H1 (cell line): ENCODE results near the gene SLC43A3. TPM values are rescaled to one million over a fixed set of nuclear protein-coding genes. Genes with fewer than 3 reads are reported as not detected.

ENCODE experiments used
- CTCF ChIA-PET: fragments of 300-600 bp; sonication (Branson Sonifier 250); formaldehyde crosslinking; loops from one replicate; lab custom pipeline; 2021; ENCODE audit not compliant: partially characterized antibody; lab: Charles Lee
- POLR2A ChIA-PET: fragments of 300-600 bp; sonication (Branson Sonifier 250); formaldehyde crosslinking; loops from one replicate; lab custom pipeline; 2021; ENCODE audit warnings: inconsistent platforms; ENCODE audit not compliant: partially characterized antibody; lab: Charles Lee
- DNase-seq, 2 experiments: peaks; one replicate each; pipeline versions ENCODE4 v3.0.0 to v3.0.0-alpha.2; 2010 to 2022; ENCODE audit warnings: low spot score in 2 of 2, low read depth in 1 of 2, mixed read lengths in 1 of 2
- FAIRE-seq: peaks from 2 replicates; lab custom pipeline; 2011; peaks lifted over from hg19 to GRCh38; lab: Jason Lieb, UNC
- H2AFZ ChIP-seq: 2 replicates; pipeline ENCODE4 v1.8.1; 2012; ENCODE audit warnings: low read length, inconsistent platforms
- H2AK5ac ChIP-seq: 2 replicates; pipeline ENCODE4 v1.6.1; 2013; ENCODE audit warnings: low read depth, low read length
- H2BK120ac ChIP-seq: replicated peaks from 2 replicates; pipeline ENCODE3; 2013; ENCODE audit warnings: low read depth, low read length, inconsistent platforms
- H2BK12ac ChIP-seq: 2 replicates; pipeline ENCODE4 v1.6.1; 2013; ENCODE audit warnings: low read depth, low read length
- H2BK15ac ChIP-seq: 2 replicates; pipeline ENCODE4 v1.6.1; 2013; ENCODE audit warnings: low read length
- H2BK20ac ChIP-seq: 2 replicates; pipeline ENCODE4 v1.6.1; 2013; ENCODE audit warnings: low read length
- H2BK5ac ChIP-seq: 2 replicates; pipeline ENCODE4 v1.6.1; 2013; ENCODE audit warnings: low read depth, low read length
- H3K14ac ChIP-seq: 2 replicates; pipeline ENCODE4 v1.6.1; 2013; ENCODE audit warnings: inconsistent platforms; ENCODE audit not compliant: insufficient read length
- H3K18ac ChIP-seq: 2 replicates; pipeline ENCODE4 v1.6.1; 2013; ENCODE audit warnings: low read length; ENCODE audit errors: extremely low read depth
- H3K23ac ChIP-seq: 2 replicates; pipeline ENCODE4 v1.6.1; 2013; ENCODE audit warnings: inconsistent platforms; ENCODE audit not compliant: insufficient read length
- H3K23me2 ChIP-seq: 2 replicates; pipeline ENCODE4 v1.6.1; 2013; ENCODE audit warnings: low read depth, low read length
- H3K27ac ChIP-seq: 2 replicates; pipeline ENCODE4 v1.6.1; 2011; ENCODE audit warnings: low read depth, low read length, inconsistent platforms
- H3K27me3 ChIP-seq, 4 experiments: replicated peaks in 1 of 4; 1 replicate in 1 of 4; 2 replicates in 3 of 4; pipeline versions ENCODE4 v1.6.1 to v1.8.1; 2011 to 2013; ENCODE audit warnings: low read length in 3 of 4, mild to moderate bottlenecking in 3 of 4, inconsistent platforms in 2 of 4, mixed read lengths in 2 of 4, moderate library complexity in 1 of 4; ENCODE audit not compliant: control insufficient read depth in 3 of 4, insufficient read depth in 3 of 4; ENCODE audit errors: extremely low read depth in 1 of 4
- H3K36me3 ChIP-seq, 4 experiments: 2 replicates each; pipeline versions ENCODE4 v1.6.1 to v1.8.1; 2011 to 2013; ENCODE audit warnings: mild to moderate bottlenecking in 4 of 4, low read length in 3 of 4, moderate library complexity in 2 of 4, control low read depth in 1 of 4, inconsistent platforms in 1 of 4; ENCODE audit not compliant: insufficient read depth in 4 of 4, control insufficient read depth in 2 of 4
- H3K4ac ChIP-seq: replicated peaks from 2 replicates; pipeline ENCODE3; 2013; ENCODE audit warnings: low read length, low read depth, mixed read lengths, inconsistent platforms; ENCODE audit not compliant: insufficient read length
- H3K4me1 ChIP-seq, 4 experiments: replicated peaks in 1 of 4; 1 replicate in 1 of 4; 2 replicates in 3 of 4; pipeline versions ENCODE4 v1.6.1 to v1.8.1; 2011 to 2013; ENCODE audit warnings: low read length in 3 of 4, inconsistent platforms in 2 of 4, mixed read lengths in 1 of 4; ENCODE audit not compliant: insufficient read depth in 4 of 4, control insufficient read depth in 3 of 4
- H3K4me2 ChIP-seq, 2 experiments: 2 replicates each; pipeline versions ENCODE4 v1.6.1 to v1.8.1; 2011 to 2013; ENCODE audit warnings: low read depth in 2 of 2, low read length in 2 of 2, control low read depth in 1 of 2, inconsistent platforms in 1 of 2, mild to moderate bottlenecking in 1 of 2; ENCODE audit not compliant: insufficient read depth in 1 of 2
- H3K4me3 ChIP-seq, 4 experiments: fragments of 200-600, 300-600 bp in 1 of 4; sonication (generic), shearing (Covaris generic), sonication (Bioruptor Twin) in 1 of 4; 2 replicates each; pipeline versions ENCODE4 v1.5.1 to v1.8.1; 2011 to 2016; ENCODE audit warnings: low read length in 4 of 4, low read depth in 3 of 4, control low read depth in 2 of 4, inconsistent platforms in 2 of 4, mild to moderate bottlenecking in 2 of 4, mixed read lengths in 1 of 4, moderate library complexity in 1 of 4; ENCODE audit not compliant: insufficient read depth in 2 of 4; ENCODE audit errors: extremely low read depth in 1 of 4
- H3K56ac ChIP-seq: replicated peaks from 2 replicates; pipeline ENCODE3; 2013; ENCODE audit warnings: low read depth, mild to moderate bottlenecking, mixed read lengths, low read length, inconsistent platforms; ENCODE audit not compliant: insufficient read length
- H3K79me1 ChIP-seq: 2 replicates; pipeline ENCODE4 v1.6.1; 2013; ENCODE audit warnings: low read depth, low read length, control low read depth
- H3K79me2 ChIP-seq, 2 experiments: 2 replicates each; pipeline versions ENCODE4 v1.6.1 to v1.8.1; 2012 to 2013; ENCODE audit warnings: low read length in 2 of 2, mild to moderate bottlenecking in 2 of 2, inconsistent platforms in 1 of 2; ENCODE audit not compliant: insufficient read depth in 2 of 2, control insufficient read depth in 1 of 2
- H3K9ac ChIP-seq, 4 experiments: replicated peaks in 1 of 4; 1 replicate in 1 of 4; 2 replicates in 3 of 4; pipeline versions ENCODE4 v1.6.1 to v1.8.1; 2011 to 2013; ENCODE audit warnings: low read depth in 3 of 4, low read length in 3 of 4, control low read depth in 2 of 4, mild to moderate bottlenecking in 2 of 4, moderate library complexity in 2 of 4, inconsistent platforms in 1 of 4; ENCODE audit errors: extremely low read depth in 1 of 4
- H3K9me3 ChIP-seq, 2 experiments: 2 replicates each; pipeline versions ENCODE4 v1.6.1 to v1.8.1; 2012 to 2013; ENCODE audit warnings: mild to moderate bottlenecking in 2 of 2, moderate library complexity in 2 of 2, control low read depth in 1 of 2, inconsistent platforms in 1 of 2, low read depth in 1 of 2, low read length in 1 of 2, mixed read lengths in 1 of 2; ENCODE audit not compliant: insufficient read depth in 2 of 2
- H4K20me1 ChIP-seq, 2 experiments: replicated peaks in 1 of 2; 2 replicates each; pipeline versions ENCODE3 to v1.8.1; 2011 to 2013; ENCODE audit warnings: inconsistent platforms in 2 of 2, low read length in 2 of 2, mild to moderate bottlenecking in 1 of 2; ENCODE audit not compliant: insufficient read depth in 2 of 2, control insufficient read depth in 1 of 2
- H4K5ac ChIP-seq: 2 replicates; pipeline ENCODE4 v1.6.1; 2013; ENCODE audit warnings: low read length, low read depth, mixed read lengths, inconsistent platforms; ENCODE audit not compliant: insufficient read length
- H4K8ac ChIP-seq: 2 replicates; pipeline ENCODE4 v1.8.0; 2013; ENCODE audit warnings: mild to moderate bottlenecking, moderate library complexity, low read length, inconsistent platforms; ENCODE audit not compliant: insufficient read depth; ENCODE audit errors: extremely low read depth
- H4K91ac ChIP-seq: replicated peaks from 2 replicates; pipeline ENCODE3; 2013; ENCODE audit warnings: low read length, mixed read lengths, inconsistent platforms; ENCODE audit not compliant: insufficient read length
- CHD1 ChIP-seq: IDR thresholded peaks from 2 replicates; pipeline ENCODE4 v1.6.1; 2012; ENCODE audit warnings: low read depth, low read length, improper control_type of control experiment
- GABPA ChIP-seq: IDR thresholded peaks from 2 replicates; pipeline ENCODE4 v1.6.1; 2011; ENCODE audit warnings: mild to moderate bottlenecking, low read length, moderate library complexity, borderline replicate concordance; ENCODE audit not compliant: insufficient read depth
- HDAC6 ChIP-seq: IDR thresholded peaks from one replicate; pipeline ENCODE4 v1.7.1; 2012; ENCODE audit warnings: low read depth, mild to moderate bottlenecking, inconsistent platforms, low read length, moderate library complexity
- KDM5A ChIP-seq: fragments of 200-600 bp; IDR thresholded peaks from 2 replicates; pipeline ENCODE4 v1.7.1; 2012; ENCODE audit warnings: mild to moderate bottlenecking, low read length, inconsistent platforms, mixed read lengths
- MAFK ChIP-seq: IDR thresholded peaks from 2 replicates; pipeline ENCODE4 v1.6.1; 2012; ENCODE audit warnings: low read depth, mild to moderate bottlenecking, improper control_type of control experiment, low read length
- POLR2AphosphoS5 ChIP-seq: IDR thresholded peaks from 2 replicates; pipeline ENCODE4 v1.6.1; 2011; ENCODE audit warnings: low read depth, low read length
- SP4 ChIP-seq: IDR thresholded peaks from 2 replicates; pipeline ENCODE4 v1.6.1; 2012; ENCODE audit warnings: low read length, inconsistent platforms
- SRF ChIP-seq: IDR thresholded peaks from 2 replicates; pipeline ENCODE4 v1.6.1; 2011; ENCODE audit warnings: mild to moderate bottlenecking, low read depth, low read length, moderate library complexity
- TBP ChIP-seq: IDR thresholded peaks from 2 replicates; pipeline ENCODE4 v1.6.1; 2011; ENCODE audit warnings: low read depth, low read length, improper control_type of control experiment
- TCF12 ChIP-seq: IDR thresholded peaks from 2 replicates; pipeline ENCODE4 v1.6.1; 2011; ENCODE audit warnings: low read depth, mild to moderate bottlenecking, low read length
- USF2 ChIP-seq: IDR thresholded peaks from 2 replicates; pipeline ENCODE4 v1.6.1; 2011; ENCODE audit warnings: low read length, improper control_type of control experiment
- YY1 ChIP-seq: IDR thresholded peaks from 2 replicates; pipeline ENCODE4 v1.6.1; 2011; ENCODE audit warnings: low read depth, mild to moderate bottlenecking, low read length
- WGBS, 2 experiments: shearing (Covaris generic) in 1 of 2; methylation state at CpG; one replicate each; pipeline versions ENCODE4 v1.1.6 to v1.1.7; 2013 to 2015; ENCODE audit warnings: low lambda C conversion rate in 2 of 2, mixed read lengths in 2 of 2, inconsistent platforms in 1 of 2, low coverage in 1 of 2, missing lambda C conversion rate in 1 of 2; ENCODE audit not compliant: insufficient replicate concordance in 2 of 2, insufficient coverage in 1 of 2, insufficient read length in 1 of 2; ENCODE audit errors: extremely low coverage in 1 of 2, missing lambda C conversion rate in 1 of 2; 5-methylcytosine and 5-hydroxymethylcytosine counted together
- polyA plus RNA-seq, 7 experiments: library from polyadenylated mRNA; depleted of rRNA in 3 of 7; stranded (reverse) in 5 of 7; unstranded in 2 of 7; fragments of >200 nt in 5 of 7; fragments of 200-250 nt in 2 of 7; gene quantifications; 1 replicate in 5 of 7; 2 replicates in 1 of 7; 4 replicates in 1 of 7; pipeline versions ENCODE4 v1.2.1 to v1.2.3, GENCODE V29; 2011 to 2013; ENCODE audit warnings: missing spikeins in 2 of 7, mixed read lengths in 2 of 7
- total RNA-seq: library from RNA; stranded (reverse); fragmentation: NEBNext Ultra II Directional; extraction: Animal tissue kit (Norgen Biotek cat#: 25700); gene quantifications from 2 replicates; pipeline ENCODE4 v1.2.1, GENCODE V29; 2021

The SLC43A3 gene
- total and polyA plus RNA-seq, 2 of the 8 experiments (the other 6 are each of a cell fraction or from before 2014, with no cell fraction given) = 31.8 to 67.8 TPM

GRCh38 chr11:57461841-57462489, 35.0 kb upstream of the SLC43A3 start:
- Histone ChIP-seq H3K56ac (no peak overlapping the region), H3K23ac (no peak overlapping the region), H3K4me3 (peak overlapping the region; percentile 39 to 97 (median 73); a peak in 5 of 8 replicates), H2AFZ (no peak overlapping the region), H3K9me3 (no peaks in the 10 kb centered on the region), H3K27me3 (peaks cover 8 to 34% (median 26%) of the 10 kb centered on the region in 4 experiments), H3K4me1 (peaks cover 5 to 50% (median 36%) of the 10 kb centered on the region in 4 experiments), H4K91ac (peak overlapping the region; percentile 41), H4K20me1 (peaks cover 0 to 2% of the 10 kb centered on the region in 2 experiments), H2BK15ac (peak overlapping the region; percentile 72; the same call in 1 of the 2 replicates), H3K4ac (no peak overlapping the region), H3K79me2 (peaks cover 0 to 21% of the 10 kb centered on the region in 2 experiments; a peak in 2 of 4 replicates), H4K8ac (0 out of 2 replicates have a peak overlapping the region, but pooled peaks have one; percentile 39), H4K5ac (no peak overlapping the region), H2BK12ac (0 out of 2 replicates have a peak overlapping the region, but pooled peaks have one; percentile 14), H3K4me2 (peak overlapping the region; percentile 84 to 99), H2BK120ac (no peak overlapping the region), H3K14ac (no peak overlapping the region), H3K9ac (no peak overlapping the region; a peak in 1 of 7 replicates), H3K36me3 (no peaks in the 10 kb centered on the region), H3K27ac (no peak overlapping the region), H2BK20ac (0 out of 2 replicates have a peak overlapping the region, but pooled peaks have one; percentile 61), H3K23me2 (peaks cover 24% of the 10 kb centered on the region), H3K18ac (peak overlapping the region; percentile 90), H2AK5ac (peak overlapping the region; percentile 58; the same call in 1 of the 2 replicates), H3K79me1 (peaks cover 3% of the 10 kb centered on the region; the same call in 1 of the 2 replicates), H2BK5ac (no peak overlapping the region)
- ChIA-PET CTCF (interaction anchor here (0.8 to 14.0 kb wide), 8 partner anchors 12 to 179 kb away, joined by 3 to 452 read pairs (median 8); no protein-coding TSS in a partner anchor), POLR2A (interaction anchor here (1.0 to 10.5 kb wide), 9 partner anchors 8 to 178 kb away, joined by 3 to 141 read pairs (median 33); partner anchors contain the start of genes SLC43A1 and TIMM10)
- no peak for DNase-seq
- 64% methylated on average over 15 of the region's 16 CpGs; no CpG with 5 or more reads in 1 of the 2 experiments for WGBS, 2 experiments
- no peak for FAIRE-seq
- TF ChIP-seq USF2 = no peak
- no peak for TF ChIP-seq HDAC6
- no peak for TF ChIP-seq TBP
- TF ChIP-seq YY1 = no peak
- no peak for TF ChIP-seq SP4
- TF ChIP-seq CHD1 = no peak
- TF ChIP-seq MAFK = no peak
- TF ChIP-seq GABPA = no peak
- no peak for TF ChIP-seq POLR2AphosphoS5
- TF ChIP-seq SRF = no peak
- TF ChIP-seq TCF12 = no peak
- TF ChIP-seq KDM5A = no peak
